HG02981 (cell line): ENCODE data around the gene FSIP1.

ENCODE experiments used
- ATAC-seq: cut with Tn5 transposase; IDR thresholded peaks from one replicate; pipeline ENCODE4 v1.9.1; 2021; ENCODE audit warnings: mild to moderate bottlenecking, moderate library complexity; ENCODE audit not compliant: unreplicated experiment

FSIP1 gene

DNA sequence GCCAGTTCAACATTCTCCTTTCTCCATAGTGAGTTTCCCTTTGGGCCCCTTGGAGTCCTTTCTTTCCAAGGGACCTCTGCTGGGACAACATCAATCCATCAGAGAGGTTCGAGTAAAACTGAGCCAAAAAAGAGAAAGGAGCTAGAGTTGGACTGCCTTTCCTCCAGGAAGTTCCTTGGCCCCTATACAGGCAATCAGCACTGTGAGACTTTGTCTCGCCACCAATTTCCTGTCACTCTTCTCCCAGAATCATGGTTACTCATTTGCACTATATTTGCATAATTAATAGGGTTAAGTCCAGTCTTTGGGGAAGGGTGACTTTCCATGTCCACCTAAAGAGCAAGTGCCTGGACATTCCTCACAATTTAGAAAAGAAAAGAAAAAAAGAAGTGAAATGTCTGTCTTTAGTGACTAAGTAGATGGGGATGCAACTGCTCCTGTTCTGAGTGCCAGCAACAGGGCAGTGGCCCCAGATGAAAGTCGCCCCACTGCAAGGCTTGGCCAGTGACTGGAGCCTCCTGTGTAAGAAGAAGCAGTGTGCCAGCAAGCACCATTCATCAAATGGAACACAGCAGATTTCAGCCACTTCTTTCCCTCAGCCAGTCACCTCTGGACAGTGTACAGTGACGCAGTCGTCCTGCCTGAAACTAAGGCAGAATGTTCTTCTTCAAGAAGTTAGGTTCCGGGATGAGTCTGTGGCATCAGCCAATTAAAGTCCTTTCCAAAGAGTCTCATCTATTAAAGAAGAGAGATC lies 91.6 kb downstream of the FSIP1 start:
- ATAC-seq = no peak

DNA sequence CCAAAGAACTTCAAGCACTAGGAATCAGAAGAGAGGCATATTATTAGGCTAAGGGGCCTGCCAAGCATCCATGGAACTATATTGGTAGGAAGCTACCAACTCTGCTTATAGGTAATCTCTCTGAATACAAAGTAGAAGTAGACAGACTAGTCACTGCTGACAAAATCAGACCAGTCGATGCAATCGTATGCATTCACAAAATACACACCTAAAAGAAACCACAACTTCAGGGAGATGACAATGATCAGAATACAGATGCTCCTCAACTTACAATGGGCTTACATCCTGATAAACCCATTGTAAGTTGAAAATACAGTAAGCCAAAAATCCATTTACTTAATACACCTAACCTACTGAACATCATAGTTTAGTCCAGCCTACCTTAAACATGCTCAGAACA lies 94.7 kb downstream of the FSIP1 start:
- ATAC-seq = no peak

DNA sequence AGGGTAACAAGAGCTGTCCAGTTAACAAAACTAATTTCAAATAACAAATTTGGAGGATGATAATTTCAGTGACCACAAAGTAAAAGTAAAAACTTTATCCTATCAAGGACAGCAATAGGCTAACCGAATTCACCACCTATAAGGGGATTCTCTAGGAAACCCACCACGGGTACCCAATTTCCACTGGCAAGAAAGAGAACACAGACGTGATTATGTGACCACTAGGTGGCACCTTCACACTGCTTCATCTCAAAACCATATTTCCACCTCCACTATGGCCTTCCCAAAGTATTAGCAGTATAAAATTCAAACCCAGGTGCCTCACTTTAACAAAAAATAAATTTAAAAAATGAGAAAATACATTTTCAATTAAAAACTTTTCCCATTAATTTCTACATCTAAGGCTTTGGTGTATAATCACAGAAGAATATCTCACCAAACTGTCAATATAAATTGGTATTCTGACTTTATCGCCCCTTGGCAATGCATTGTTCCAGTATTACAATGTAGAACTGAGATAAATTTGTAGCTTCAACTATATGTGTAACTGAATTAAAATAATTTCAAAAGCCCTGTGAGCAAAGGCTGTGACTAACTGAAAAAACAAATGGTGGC lies 96.5 kb downstream of the FSIP1 start:
- ATAC-seq = no peak

DNA sequence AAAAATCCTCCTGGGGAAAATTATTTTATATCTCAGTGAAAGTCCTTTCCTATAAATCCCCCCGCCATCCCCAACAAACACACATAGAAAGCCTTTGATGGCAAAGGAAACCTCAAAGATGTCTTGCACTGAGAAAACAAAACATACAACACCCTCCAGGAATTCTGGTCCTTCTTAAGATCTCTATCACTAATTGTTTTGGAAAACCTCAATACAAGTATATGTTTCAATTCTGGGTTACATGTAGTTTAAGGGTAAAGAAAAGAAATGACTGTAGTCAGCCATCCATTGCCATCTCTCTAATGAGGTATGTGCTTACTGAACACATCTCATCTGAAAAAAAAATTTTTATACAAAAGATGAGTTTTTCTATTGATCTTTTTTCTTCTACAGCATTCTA lies 97.3 kb downstream of the FSIP1 start:
- ATAC-seq = no peak

DNA sequence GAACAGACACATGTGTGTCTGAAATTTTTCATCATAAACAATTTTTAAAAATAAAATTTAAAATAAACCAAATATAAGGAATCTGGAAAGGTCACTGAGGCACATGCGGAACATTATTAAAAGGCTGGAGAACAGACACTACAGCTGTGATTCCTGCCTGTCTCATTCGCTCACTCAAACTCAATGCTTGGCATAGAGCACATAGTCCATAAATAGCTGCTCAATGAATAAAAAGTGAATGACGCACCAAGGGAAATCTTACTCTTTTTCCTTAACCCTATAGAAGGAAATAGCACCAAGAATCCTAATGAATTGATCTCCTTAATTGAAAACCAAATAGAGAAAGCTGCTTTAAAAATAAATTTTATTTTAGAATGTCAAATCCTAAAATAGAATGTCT lies 98.4 kb downstream of the FSIP1 start:
- no peak for ATAC-seq

- no peak for ATAC-seq
These were observed 100.3 kb downstream of the FSIP1 start for GRCh38 chr15:39682366-39682765.

- ATAC-seq = no peak
These were observed 101.8 kb downstream of the FSIP1 start for GRCh38 chr15:39680868-39681267.

- no peak for ATAC-seq
These were observed 110.0 kb downstream of the FSIP1 start for GRCh38 chr15:39672666-39673065.

- ATAC-seq = no peak
These were observed 110.5 kb downstream of the FSIP1 start for GRCh38 chr15:39672184-39672583.

DNA sequence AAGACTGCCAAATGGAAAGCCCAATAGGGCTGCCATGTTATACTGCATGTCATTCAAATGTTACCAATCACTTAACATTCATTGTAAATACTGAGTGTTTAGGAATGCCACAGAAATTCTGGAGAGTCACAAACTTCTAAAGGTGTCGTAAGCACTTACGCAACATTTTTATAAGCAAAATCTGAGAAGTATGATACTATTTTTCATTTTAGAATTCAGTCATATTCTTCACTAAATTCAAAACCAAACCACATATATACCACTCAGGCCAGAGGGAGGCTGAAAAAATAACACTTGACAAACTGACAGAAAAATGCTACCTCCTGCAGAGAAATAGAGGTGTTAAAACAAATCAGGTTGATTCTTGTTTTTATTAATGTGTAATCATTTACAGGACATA lies 112.0 kb downstream of the FSIP1 start:
- no peak for ATAC-seq

DNA sequence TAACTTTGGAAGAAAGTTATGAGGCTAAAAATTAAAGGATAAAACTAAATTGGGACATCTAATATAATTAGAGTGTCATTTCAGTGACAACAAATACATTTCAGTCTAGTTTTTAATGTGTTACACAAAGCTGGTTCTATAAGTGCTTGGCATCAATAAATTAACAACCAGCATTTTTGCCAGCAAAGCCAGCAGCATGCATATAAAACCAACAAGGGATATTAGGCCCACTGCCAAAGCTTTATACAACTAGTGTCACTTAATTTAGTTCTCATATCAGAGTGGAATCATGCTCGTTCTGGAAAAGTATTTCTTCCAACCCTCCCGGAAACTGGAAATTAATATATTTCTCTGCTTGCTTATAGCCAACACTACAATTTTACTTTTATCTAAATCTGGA lies 113.0 kb downstream of the FSIP1 start:
- no peak for ATAC-seq

DNA sequence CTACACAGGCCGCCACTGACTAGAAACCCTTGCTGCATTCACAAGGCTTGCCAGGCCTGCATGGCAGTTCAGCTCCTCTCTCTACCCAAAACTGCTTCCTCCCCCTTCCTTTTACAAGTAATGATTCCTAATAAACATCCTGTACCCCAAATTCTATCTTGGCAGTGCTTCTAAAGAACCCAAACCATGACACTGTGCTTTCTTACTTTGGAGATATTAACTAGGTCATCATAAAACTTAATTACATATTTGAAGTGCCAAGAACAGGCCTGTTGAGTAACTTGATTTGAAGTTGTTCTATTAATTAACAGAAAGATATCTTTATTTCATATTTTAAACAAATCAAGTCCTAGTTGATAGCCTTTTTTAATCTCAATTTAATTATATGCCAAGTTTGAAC lies 113.4 kb downstream of the FSIP1 start:
- ATAC-seq = no peak

DNA sequence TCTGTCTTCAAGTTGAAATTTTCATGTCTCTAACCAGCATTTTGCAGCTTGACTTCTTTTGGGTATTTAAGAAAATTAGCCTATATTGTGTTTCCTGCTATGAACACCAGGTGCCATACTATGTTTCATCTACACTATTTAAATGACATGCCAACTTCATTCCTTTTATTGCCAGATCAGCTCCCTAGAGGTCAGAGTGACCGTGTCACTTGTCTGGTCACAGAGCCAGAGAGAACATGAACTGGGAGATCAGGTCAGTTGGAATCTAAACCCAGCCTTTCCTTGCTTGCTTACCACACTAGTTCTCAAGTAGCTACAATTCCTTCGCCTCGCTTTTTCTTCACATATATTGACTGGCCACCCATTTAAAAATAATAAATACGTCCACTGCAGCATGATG lies 114.2 kb downstream of the FSIP1 start:
- no peak for ATAC-seq

GRCh38 chr15:39667382-39668127 lies 115.1 kb downstream of the FSIP1 start:
- ATAC-seq = no peak

GRCh38 chr15:39666677-39667076 lies 116.0 kb downstream of the FSIP1 start:
- ATAC-seq = no peak

DNA sequence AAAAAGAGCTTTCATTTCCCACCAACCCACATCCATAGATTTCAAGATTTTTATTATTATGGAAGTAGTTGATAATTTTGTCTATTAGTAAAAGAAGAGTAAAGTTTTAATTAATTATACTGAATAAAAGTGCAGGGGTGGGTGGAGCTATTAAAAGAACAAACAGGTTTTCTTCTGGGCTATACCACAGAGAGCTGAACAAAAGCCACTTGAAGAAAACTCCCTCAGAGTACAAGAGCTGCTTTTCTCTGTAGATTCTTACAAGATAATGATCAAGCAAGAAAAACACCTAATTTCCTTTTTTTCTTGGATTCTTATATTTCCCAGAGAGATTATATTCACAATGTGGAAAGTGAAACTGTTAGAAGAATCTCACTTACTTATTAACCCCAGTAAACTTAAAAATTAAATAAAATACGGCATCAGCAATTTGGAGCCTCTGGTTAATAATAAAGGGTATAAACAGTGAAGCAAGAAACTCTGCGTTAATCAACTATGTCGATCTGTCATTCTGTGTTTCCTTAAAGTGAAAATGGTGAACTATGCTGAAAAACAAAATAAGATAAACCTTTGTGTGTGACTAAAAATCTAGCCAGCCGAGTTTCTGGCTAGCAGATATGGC lies 116.9 kb downstream of the FSIP1 start:
- ATAC-seq = no peak

GRCh38 chr15:39663704-39664250 lies 118.9 kb downstream of the FSIP1 start:
- no peak for ATAC-seq

DNA sequence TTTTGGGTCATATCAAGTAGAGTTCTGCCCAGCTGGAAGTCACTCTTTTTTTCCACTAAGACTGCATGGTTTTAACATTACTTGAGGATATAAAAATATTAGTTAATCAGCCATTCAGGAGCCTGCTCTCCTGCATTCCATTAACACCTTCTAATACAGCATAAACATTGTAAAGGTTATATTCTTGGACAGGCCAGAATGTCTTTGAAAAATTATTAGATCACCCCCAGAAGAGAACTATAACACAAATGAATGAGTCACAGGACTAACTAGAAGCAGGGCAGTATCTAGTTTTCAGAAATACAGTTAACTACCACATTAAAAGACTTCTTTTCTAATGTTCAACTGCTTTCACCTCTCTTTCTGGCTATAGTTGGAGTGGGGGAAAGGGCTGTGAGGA lies 120.9 kb downstream of the FSIP1 start:
- no peak for ATAC-seq

- ATAC-seq = no peak
These were observed 123.9 kb downstream of the FSIP1 start for GRCh38 chr15:39658740-39659139.

GRCh38 chr15:39657668-39658067 lies 125.0 kb downstream of the FSIP1 start:
- ATAC-seq = no peak

DNA sequence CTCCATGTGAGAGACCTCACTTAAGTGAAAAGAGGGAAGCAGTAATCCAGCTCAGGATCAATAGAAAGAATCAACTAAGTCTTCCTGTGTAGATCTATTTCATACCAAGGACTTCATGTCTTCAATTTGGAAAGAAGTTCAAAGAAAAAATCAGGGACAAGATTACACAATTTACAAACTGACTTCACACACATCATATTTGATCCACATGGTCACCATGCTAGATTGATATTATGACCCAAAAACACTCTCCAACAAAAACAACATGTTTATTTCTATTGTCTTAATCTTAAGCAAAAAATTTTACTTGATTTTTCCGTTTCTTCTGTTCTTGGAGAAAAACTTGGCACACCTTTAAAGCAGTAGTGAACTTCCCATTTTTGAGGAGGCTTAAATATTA lies 125.5 kb downstream of the FSIP1 start:
- no peak for ATAC-seq
